SK-N-SH treated with all-trans-retinoic acid at 6 μM for 48 hours (cell line): ENCODE results near the gene PCDH8.

ENCODE experiments used
- ATAC-seq: fragments of 200-7000 bp; cut with Tn5 transposase; 3 replicates; pipeline ENCODE4 v1.9.1; 2020; ENCODE audit warnings: mild to moderate bottlenecking, moderate library complexity
- ARNTL ChIP-seq: fragments of 450-650 bp; formaldehyde crosslinking; IDR thresholded peaks from 2 replicates; pipeline ENCODE4 v1.5.0; 2020; ENCODE audit warnings: low read depth, mild to moderate bottlenecking, moderate library complexity, borderline replicate concordance
- BACH2 ChIP-seq: fragments of 250-450 bp; sonication (Bioruptor Pico); IDR thresholded peaks from 2 replicates; pipeline ENCODE4 v1.9.0; 2021; ENCODE audit warnings: mild to moderate bottlenecking, borderline replicate concordance
- CSDC2 ChIP-seq: fragments of 250-450 bp; sonication (Bioruptor Pico); IDR thresholded peaks from 2 replicates; pipeline ENCODE4 v1.5.0; 2020; ENCODE audit warnings: mild to moderate bottlenecking, moderate library complexity
- ESRRG ChIP-seq: fragments of 250-450 bp; sonication (Bioruptor Pico); IDR thresholded peaks from 2 replicates; pipeline ENCODE4 v1.6.1; 2021; ENCODE audit warnings: mild to moderate bottlenecking
- GLIS3 ChIP-seq: fragments of 250-450 bp; sonication (Bioruptor Pico); IDR thresholded peaks from 2 replicates; pipeline ENCODE4 v1.5.0; 2020; ENCODE audit warnings: mild to moderate bottlenecking, moderate library complexity
- ISL1 ChIP-seq: fragments of 250-450 bp; sonication (Bioruptor Pico); IDR thresholded peaks from 2 replicates; pipeline ENCODE4 v2.1.2; 2022; ENCODE audit warnings: mild to moderate bottlenecking, moderate library complexity
- OSR1 ChIP-seq: fragments of 250-450 bp; sonication (Bioruptor Pico); IDR thresholded peaks from 2 replicates; pipeline ENCODE4 v1.8.0; 2022; ENCODE audit warnings: moderate library complexity, mild to moderate bottlenecking, inconsistent platforms
- PPARA ChIP-seq: fragments of 250-450 bp; sonication (Bioruptor Pico); IDR thresholded peaks from 2 replicates; pipeline ENCODE4 v1.5.0; 2020; ENCODE audit warnings: mild to moderate bottlenecking, borderline replicate concordance
- RARB ChIP-seq: fragments of 250-450 bp; sonication (Bioruptor Pico); IDR thresholded peaks from 2 replicates; pipeline ENCODE4 v1.8.0; 2021; ENCODE audit warnings: mild to moderate bottlenecking, moderate library complexity
- SNAI2 ChIP-seq: fragments of 250-450 bp; sonication (Bioruptor Pico); IDR thresholded peaks from 2 replicates; pipeline ENCODE4 v1.5.0; 2020; ENCODE audit warnings: mild to moderate bottlenecking, moderate library complexity
- TCF4 ChIP-seq: fragments of 250-450 bp; sonication (Bioruptor Pico); IDR thresholded peaks from 2 replicates; pipeline ENCODE4 v1.8.0; 2021; ENCODE audit warnings: mild to moderate bottlenecking, moderate library complexity, borderline replicate concordance
- TOX ChIP-seq: fragments of 250-450 bp; sonication (Bioruptor Pico); IDR thresholded peaks from 2 replicates; pipeline ENCODE4 v1.8.0; 2021; ENCODE audit warnings: mild to moderate bottlenecking, moderate library complexity, borderline replicate concordance
- ZC3H10 ChIP-seq: fragments of 250-450 bp; sonication (Bioruptor Pico); IDR thresholded peaks from 2 replicates; pipeline ENCODE4 v1.5.1; 2021; ENCODE audit warnings: mild to moderate bottlenecking, moderate library complexity
- ZFP3 ChIP-seq: fragments of 250-450 bp; sonication (Bioruptor Pico); IDR thresholded peaks from 2 replicates; pipeline ENCODE4 v1.5.0; 2020; ENCODE audit warnings: mild to moderate bottlenecking, moderate library complexity
- ZFP30 ChIP-seq: fragments of 450-650 bp; formaldehyde crosslinking; IDR thresholded peaks from 2 replicates; pipeline ENCODE4 v1.5.0; 2022; ENCODE audit warnings: mild to moderate bottlenecking, moderate library complexity
- ZNF565 ChIP-seq: fragments of 450-650 bp; formaldehyde crosslinking; conservative IDR thresholded peaks from 2 replicates; pipeline ENCODE4 v1.5.0; 2020; ENCODE audit warnings: low read depth, mild to moderate bottlenecking, moderate library complexity
- ZNF70 ChIP-seq: fragments of 450-650 bp; formaldehyde crosslinking; IDR thresholded peaks from 2 replicates; pipeline ENCODE4 v1.5.0; 2020; ENCODE audit warnings: mild to moderate bottlenecking, moderate library complexity
- ZNF8 ChIP-seq: fragments of 450-650 bp; formaldehyde crosslinking; IDR thresholded peaks from 2 replicates; pipeline ENCODE4 v1.5.0; 2020; ENCODE audit warnings: mild to moderate bottlenecking, moderate library complexity
- TF ChIP-seq, protein P1 (sequence below): fragments of 250-450 bp; sonication (Bioruptor Pico); IDR thresholded peaks from 2 replicates; pipeline ENCODE4 v1.8.0; 2020; ENCODE audit warnings: mild to moderate bottlenecking, moderate library complexity, borderline replicate concordance
- TF ChIP-seq, protein P2 (sequence below): fragments of 250-450 bp; sonication (Bioruptor Pico); IDR thresholded peaks from 2 replicates; pipeline ENCODE4 v1.5.1; 2020; ENCODE audit warnings: low read depth, mild to moderate bottlenecking, moderate library complexity
- TF ChIP-seq, protein P3 (sequence below): fragments of 250-450 bp; sonication (Bioruptor Pico); IDR thresholded peaks from 2 replicates; pipeline ENCODE4 v1.8.0; 2021; ENCODE audit warnings: low read depth, mild to moderate bottlenecking, moderate library complexity, borderline replicate concordance
- TF ChIP-seq, protein P4 (sequence below): fragments of 250-450 bp; sonication (Bioruptor Pico); IDR thresholded peaks from 2 replicates; pipeline ENCODE4 v1.5.0; 2020; ENCODE audit warnings: mild to moderate bottlenecking, moderate library complexity
- TF ChIP-seq, protein P5 (sequence below): fragments of 250-450 bp; sonication (Bioruptor Pico); IDR thresholded peaks from 2 replicates; pipeline ENCODE4 v1.5.1; 2021; ENCODE audit warnings: mild to moderate bottlenecking, moderate library complexity

Gene PCDH8

DNA sequence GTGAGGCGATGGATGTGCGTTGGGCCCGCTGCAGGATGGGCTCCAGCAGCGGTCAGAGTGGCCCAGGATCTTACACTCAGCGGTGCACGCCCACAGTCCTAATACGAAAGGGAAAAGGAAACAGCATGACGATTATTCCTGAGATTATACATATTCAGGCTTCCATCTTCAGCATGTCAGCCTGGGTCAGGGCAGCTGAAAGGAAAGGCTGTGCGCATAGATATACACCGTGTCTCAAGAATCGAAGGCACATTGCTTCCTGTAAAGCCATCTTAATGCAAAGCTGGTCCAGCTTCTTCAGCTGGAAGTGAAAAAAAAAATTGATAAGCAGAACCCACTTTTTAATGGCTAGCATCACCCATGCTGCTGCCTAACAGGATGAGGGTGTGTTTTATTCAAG is 3.6 kb downstream of the PCDH8 start:
- ATAC-seq, result no peak
- no peak for TF ChIP-seq ZNF8 (CRISPR knock-in tag)
- TF ChIP-seq ZNF565 (CRISPR knock-in tag), result no peak
- no peak for TF ChIP-seq TCF4
- TF ChIP-seq, protein P1, sequence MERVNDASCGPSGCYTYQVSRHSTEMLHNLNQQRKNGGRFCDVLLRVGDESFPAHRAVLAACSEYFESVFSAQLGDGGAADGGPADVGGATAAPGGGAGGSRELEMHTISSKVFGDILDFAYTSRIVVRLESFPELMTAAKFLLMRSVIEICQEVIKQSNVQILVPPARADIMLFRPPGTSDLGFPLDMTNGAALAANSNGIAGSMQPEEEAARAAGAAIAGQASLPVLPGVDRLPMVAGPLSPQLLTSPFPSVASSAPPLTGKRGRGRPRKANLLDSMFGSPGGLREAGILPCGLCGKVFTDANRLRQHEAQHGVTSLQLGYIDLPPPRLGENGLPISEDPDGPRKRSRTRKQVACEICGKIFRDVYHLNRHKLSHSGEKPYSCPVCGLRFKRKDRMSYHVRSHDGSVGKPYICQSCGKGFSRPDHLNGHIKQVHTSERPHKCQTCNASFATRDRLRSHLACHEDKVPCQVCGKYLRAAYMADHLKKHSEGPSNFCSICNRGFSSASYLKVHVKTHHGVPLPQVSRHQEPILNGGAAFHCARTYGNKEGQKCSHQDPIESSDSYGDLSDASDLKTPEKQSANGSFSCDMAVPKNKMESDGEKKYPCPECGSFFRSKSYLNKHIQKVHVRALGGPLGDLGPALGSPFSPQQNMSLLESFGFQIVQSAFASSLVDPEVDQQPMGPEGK, result no peak
- no peak for TF ChIP-seq ZFP3
- TF ChIP-seq, protein P2, sequence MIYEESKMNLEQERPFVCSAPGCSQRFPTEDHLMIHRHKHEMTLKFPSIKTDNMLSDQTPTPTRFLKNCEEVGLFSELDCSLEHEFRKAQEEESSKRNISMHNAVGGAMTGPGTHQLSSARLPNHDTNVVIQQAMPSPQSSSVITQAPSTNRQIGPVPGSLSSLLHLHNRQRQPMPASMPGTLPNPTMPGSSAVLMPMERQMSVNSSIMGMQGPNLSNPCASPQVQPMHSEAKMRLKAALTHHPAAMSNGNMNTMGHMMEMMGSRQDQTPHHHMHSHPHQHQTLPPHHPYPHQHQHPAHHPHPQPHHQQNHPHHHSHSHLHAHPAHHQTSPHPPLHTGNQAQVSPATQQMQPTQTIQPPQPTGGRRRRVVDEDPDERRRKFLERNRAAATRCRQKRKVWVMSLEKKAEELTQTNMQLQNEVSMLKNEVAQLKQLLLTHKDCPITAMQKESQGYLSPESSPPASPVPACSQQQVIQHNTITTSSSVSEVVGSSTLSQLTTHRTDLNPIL (CRISPR knock-in tag), result no peak
- TF ChIP-seq RARB, result no peak
- TF ChIP-seq GLIS3 (CRISPR knock-in tag), result no peak
- TF ChIP-seq ESRRG (CRISPR knock-in tag), result no peak
- TF ChIP-seq CSDC2 (CRISPR knock-in tag), result no peak
- TF ChIP-seq BACH2, result no peak
- no peak for TF ChIP-seq ZNF70 (CRISPR knock-in tag)
- TF ChIP-seq ZC3H10 (CRISPR knock-in tag), result no peak
- no peak for TF ChIP-seq SNAI2
- no peak for TF ChIP-seq TOX
- TF ChIP-seq PPARA, result no peak
- TF ChIP-seq ZFP30 (CRISPR knock-in tag), result no peak
- TF ChIP-seq ARNTL (CRISPR knock-in tag), result no peak
- TF ChIP-seq ISL1 (CRISPR knock-in tag), result no peak
- TF ChIP-seq, protein P3, sequence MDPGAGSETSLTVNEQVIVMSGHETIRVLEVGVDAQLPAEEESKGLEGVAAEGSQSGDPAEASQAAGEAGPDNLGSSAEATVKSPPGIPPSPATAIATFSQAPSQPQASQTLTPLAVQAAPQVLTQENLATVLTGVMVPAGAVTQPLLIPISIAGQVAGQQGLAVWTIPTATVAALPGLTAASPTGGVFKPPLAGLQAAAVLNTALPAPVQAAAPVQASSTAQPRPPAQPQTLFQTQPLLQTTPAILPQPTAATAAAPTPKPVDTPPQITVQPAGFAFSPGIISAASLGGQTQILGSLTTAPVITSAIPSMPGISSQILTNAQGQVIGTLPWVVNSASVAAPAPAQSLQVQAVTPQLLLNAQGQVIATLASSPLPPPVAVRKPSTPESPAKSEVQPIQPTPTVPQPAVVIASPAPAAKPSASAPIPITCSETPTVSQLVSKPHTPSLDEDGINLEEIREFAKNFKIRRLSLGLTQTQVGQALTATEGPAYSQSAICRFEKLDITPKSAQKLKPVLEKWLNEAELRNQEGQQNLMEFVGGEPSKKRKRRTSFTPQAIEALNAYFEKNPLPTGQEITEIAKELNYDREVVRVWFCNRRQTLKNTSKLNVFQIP (CRISPR knock-in tag), result no peak
- TF ChIP-seq, all 23 proteins: peak for 0

DNA sequence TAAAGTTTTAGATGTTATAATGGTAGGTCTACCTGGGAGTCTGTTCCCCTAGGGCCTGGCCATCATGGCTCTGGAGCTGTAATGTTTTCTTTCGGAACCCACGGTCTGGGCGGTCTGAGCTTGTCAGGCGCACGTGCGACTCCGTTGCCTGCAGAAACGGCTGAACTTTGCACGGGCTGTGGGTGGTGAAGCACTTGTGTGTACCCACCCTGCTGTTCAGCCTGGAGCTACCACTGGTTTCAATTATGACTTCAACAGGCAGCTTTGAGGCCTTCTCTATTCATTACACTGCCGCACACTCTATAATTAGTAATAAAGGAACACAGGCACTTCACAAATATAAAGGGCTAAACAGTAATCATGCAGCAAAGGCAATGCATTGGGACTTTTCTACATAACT is 6.0 kb downstream of the PCDH8 start:
- TF ChIP-seq ZFP30 (CRISPR knock-in tag) (no peak), ESRRG (CRISPR knock-in tag) (no peak), GLIS3 (CRISPR knock-in tag) (no peak), ZNF565 (CRISPR knock-in tag) (no peak), BACH2 (no peak), RARB (no peak), SNAI2 (no peak), ZC3H10 (CRISPR knock-in tag) (no peak), ISL1 (CRISPR knock-in tag) (no peak), TCF4 (no peak), ZNF8 (CRISPR knock-in tag) (no peak), ARNTL (CRISPR knock-in tag) (no peak), ZFP3 (no peak), TOX (no peak), CSDC2 (CRISPR knock-in tag) (no peak), OSR1 (no peak)
- TF ChIP-seq, protein P4, sequence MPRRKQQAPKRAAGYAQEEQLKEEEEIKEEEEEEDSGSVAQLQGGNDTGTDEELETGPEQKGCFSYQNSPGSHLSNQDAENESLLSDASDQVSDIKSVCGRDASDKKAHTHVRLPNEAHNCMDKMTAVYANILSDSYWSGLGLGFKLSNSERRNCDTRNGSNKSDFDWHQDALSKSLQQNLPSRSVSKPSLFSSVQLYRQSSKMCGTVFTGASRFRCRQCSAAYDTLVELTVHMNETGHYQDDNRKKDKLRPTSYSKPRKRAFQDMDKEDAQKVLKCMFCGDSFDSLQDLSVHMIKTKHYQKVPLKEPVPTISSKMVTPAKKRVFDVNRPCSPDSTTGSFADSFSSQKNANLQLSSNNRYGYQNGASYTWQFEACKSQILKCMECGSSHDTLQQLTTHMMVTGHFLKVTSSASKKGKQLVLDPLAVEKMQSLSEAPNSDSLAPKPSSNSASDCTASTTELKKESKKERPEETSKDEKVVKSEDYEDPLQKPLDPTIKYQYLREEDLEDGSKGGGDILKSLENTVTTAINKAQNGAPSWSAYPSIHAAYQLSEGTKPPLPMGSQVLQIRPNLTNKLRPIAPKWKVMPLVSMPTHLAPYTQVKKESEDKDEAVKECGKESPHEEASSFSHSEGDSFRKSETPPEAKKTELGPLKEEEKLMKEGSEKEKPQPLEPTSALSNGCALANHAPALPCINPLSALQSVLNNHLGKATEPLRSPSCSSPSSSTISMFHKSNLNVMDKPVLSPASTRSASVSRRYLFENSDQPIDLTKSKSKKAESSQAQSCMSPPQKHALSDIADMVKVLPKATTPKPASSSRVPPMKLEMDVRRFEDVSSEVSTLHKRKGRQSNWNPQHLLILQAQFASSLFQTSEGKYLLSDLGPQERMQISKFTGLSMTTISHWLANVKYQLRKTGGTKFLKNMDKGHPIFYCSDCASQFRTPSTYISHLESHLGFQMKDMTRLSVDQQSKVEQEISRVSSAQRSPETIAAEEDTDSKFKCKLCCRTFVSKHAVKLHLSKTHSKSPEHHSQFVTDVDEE, result no peak
- TF ChIP-seq, protein P5, sequence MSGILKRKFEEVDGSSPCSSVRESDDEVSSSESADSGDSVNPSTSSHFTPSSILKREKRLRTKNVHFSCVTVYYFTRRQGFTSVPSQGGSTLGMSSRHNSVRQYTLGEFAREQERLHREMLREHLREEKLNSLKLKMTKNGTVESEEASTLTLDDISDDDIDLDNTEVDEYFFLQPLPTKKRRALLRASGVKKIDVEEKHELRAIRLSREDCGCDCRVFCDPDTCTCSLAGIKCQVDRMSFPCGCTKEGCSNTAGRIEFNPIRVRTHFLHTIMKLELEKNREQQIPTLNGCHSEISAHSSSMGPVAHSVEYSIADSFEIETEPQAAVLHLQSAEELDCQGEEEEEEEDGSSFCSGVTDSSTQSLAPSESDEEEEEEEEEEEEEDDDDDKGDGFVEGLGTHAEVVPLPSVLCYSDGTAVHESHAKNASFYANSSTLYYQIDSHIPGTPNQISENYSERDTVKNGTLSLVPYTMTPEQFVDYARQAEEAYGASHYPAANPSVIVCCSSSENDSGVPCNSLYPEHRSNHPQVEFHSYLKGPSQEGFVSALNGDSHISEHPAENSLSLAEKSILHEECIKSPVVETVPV (CRISPR knock-in tag), result no peak
- TF ChIP-seq, protein P1, result no peak
- TF ChIP-seq, protein P2 (CRISPR knock-in tag), result no peak
- no peak for ATAC-seq
